Stimulated activated CD4-positive, alpha-beta T cell treated with anti-CD3 and anti-CD28 coated beads, Interleukin-4, amount 100 ng/mL, for 4 hours (primary cell): Measurements from ENCODE around the gene GPC5.

ENCODE experiments used
- DNase-seq, 2 experiments: peaks; one replicate each; pipeline ENCODE4 v3.0.0-alpha.2; 2020

GPC5 gene

GRCh38 chr13:92297971-92298942 lies 899.8 kb downstream of the GPC5 start:
- DNase-seq = no peak

- no peak for DNase-seq
Observed at GRCh38 chr13:92300651-92301050, 902.2 kb downstream of the GPC5 start.

- DNase-seq = no peak
Observed at GRCh38 chr13:92303428-92303827, 905.0 kb downstream of the GPC5 start.

- no peak for DNase-seq
Observed at GRCh38 chr13:92307752-92308151, 909.3 kb downstream of the GPC5 start.

- no peak for DNase-seq
Observed at GRCh38 chr13:92312823-92313222, 914.4 kb downstream of the GPC5 start.

GRCh38 chr13:92313382-92313781 lies 915.0 kb downstream of the GPC5 start:
- no peak for DNase-seq

GRCh38 chr13:92315265-92315664 lies 916.8 kb downstream of the GPC5 start:
- DNase-seq = no peak

- no peak for DNase-seq
Observed at GRCh38 chr13:92316030-92316429, 917.6 kb downstream of the GPC5 start.

- no peak for DNase-seq
Observed at GRCh38 chr13:92317066-92317465, 918.6 kb downstream of the GPC5 start.

- DNase-seq = no peak
Observed at GRCh38 chr13:92320323-92320722, 921.9 kb downstream of the GPC5 start.

GRCh38 chr13:92321174-92321573 lies 922.8 kb downstream of the GPC5 start:
- no peak for DNase-seq

GRCh38 chr13:92345627-92346026 lies 947.2 kb downstream of the GPC5 start:
- no peak for DNase-seq

- no peak for DNase-seq
Observed at GRCh38 chr13:92346046-92346445, 947.6 kb downstream of the GPC5 start.

GRCh38 chr13:92354583-92354982 lies 956.2 kb downstream of the GPC5 start:
- DNase-seq = no peak

GRCh38 chr13:92355213-92355612 lies 956.8 kb downstream of the GPC5 start:
- no peak for DNase-seq

GRCh38 chr13:92362717-92363116 lies 964.3 kb downstream of the GPC5 start:
- no peak for DNase-seq

GRCh38 chr13:92365904-92366303 lies 967.5 kb downstream of the GPC5 start:
- DNase-seq = no peak

GRCh38 chr13:92377396-92377795 lies 979.0 kb downstream of the GPC5 start:
- DNase-seq = no peak

- DNase-seq = no peak
Observed at GRCh38 chr13:92379371-92379770, 981.0 kb downstream of the GPC5 start.

- DNase-seq = no peak
Observed at GRCh38 chr13:92384410-92384809, 986.0 kb downstream of the GPC5 start.

GRCh38 chr13:92387245-92387644 lies 988.8 kb downstream of the GPC5 start:
- no peak for DNase-seq

- no peak for DNase-seq
Observed at GRCh38 chr13:92390217-92390616, 991.8 kb downstream of the GPC5 start.

- DNase-seq = no peak
Observed at GRCh38 chr13:92403606-92404005, 1005.2 kb downstream of the GPC5 start.

GRCh38 chr13:92407858-92408257 lies 1009.4 kb downstream of the GPC5 start:
- DNase-seq = no peak

- no peak for DNase-seq
Observed at GRCh38 chr13:92412481-92412880, 1014.1 kb downstream of the GPC5 start.
